GM12801 (cell line): ENCODE data around the gene NEDD4.

ENCODE experiments used
- TF ChIP-seq, protein P1 (sequence below): IDR thresholded peaks from one replicate; pipeline ENCODE4 v1.5.1; 2011; ENCODE audit warnings: control low read depth; ENCODE audit not compliant: insufficient read length; ENCODE audit errors: extremely low read depth

Gene NEDD4

DNA sequence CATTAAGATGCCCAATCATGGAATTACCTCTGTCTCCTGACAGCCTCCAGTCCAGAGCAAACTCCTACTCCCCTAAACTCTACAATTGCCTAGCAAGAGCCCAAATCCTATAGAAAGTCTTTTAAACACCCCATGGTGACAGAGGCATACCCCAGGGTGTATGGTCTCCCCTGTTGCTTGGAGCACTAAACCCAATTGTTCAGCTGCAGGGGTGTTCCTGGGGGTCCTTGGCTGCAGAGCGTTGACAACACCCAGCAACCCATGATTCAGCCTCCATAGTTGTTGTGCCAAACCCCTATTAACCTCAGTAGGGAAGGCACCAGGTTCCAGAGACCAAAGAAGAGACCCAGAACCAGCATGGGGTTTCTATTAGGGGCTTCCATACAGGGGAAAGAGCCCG is 41.8 kb upstream of the NEDD4 start:
- TF ChIP-seq, protein P1, sequence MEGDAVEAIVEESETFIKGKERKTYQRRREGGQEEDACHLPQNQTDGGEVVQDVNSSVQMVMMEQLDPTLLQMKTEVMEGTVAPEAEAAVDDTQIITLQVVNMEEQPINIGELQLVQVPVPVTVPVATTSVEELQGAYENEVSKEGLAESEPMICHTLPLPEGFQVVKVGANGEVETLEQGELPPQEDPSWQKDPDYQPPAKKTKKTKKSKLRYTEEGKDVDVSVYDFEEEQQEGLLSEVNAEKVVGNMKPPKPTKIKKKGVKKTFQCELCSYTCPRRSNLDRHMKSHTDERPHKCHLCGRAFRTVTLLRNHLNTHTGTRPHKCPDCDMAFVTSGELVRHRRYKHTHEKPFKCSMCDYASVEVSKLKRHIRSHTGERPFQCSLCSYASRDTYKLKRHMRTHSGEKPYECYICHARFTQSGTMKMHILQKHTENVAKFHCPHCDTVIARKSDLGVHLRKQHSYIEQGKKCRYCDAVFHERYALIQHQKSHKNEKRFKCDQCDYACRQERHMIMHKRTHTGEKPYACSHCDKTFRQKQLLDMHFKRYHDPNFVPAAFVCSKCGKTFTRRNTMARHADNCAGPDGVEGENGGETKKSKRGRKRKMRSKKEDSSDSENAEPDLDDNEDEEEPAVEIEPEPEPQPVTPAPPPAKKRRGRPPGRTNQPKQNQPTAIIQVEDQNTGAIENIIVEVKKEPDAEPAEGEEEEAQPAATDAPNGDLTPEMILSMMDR: no peak

DNA sequence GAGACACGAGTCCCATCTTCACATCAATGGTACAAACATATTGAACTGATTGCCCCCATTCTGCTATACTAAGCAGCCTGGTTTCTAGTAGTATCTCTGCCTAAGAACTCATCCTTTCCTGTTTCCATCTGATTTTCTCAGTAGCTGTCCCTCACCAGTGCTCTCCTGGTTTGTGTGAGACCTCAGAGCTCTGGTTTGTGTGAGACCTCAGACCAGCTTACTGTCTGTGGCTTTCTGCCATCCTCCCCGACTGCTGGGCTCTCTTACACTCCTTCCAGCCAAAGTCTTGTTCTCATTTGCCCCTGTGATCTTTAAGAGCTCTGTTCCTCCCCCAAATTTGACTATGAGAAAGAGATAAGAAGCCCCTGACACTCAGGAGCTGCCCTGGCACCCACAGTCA is 41.1 kb upstream of the NEDD4 start:
- TF ChIP-seq, protein P1: no peak

DNA sequence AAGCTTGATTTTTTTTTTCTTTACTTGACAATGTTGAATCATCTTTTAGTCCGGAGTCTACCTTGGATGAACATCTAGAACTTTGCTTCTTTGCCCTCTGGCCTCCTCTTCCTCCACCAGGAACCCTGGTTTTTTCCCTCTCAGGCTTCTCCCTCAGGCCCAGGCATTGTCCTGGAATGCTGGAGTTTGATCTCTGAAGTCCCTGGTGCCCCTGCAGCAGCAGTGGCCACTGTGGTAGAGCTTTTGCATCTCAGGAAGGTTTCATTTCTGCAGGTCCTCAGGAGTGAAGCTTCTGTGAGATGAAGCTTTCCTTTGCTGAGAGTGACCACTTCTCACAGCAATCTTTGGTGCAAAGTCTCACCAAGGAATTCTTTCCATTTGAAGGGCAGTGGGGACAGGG is 39.0 kb upstream of the NEDD4 start:
- TF ChIP-seq, protein P1: no peak

DNA sequence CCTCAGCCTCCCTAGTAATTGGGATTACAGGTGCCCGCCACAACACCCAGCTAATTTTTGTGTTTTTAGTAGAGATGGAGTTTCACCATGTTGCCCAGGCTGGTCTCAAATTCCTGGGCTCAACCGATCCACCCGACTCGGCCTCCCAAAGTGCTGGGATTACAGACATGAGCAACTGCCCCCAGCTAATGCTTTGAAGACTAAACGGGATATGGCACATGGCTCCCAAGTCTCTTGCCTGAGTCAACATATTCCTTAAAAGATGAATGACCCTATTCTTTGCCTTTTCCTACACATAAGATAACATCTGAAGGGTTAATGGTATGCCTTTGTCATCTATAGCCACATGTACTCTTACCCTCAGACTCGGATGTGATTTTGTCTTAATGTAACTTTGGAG is 38.4 kb upstream of the NEDD4 start:
- TF ChIP-seq, protein P1: no peak

DNA sequence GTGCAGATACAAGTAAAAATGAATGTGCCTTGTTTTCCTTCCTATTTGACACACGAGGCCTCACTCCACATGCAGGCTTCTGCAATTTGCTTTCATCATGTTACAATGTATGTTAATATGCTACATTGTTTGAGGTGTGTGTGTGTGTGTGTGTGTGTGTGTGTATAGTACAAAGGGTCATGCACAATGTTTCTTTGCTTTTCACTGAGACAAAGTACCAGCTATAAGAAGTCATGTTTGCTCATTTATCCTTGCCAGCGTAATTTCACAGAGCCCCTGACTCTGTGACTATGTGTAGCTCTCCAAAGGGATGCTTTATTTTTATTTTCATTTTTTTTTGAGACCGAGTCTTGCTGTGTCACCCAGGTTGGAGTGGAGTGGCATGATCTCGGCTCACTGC is 38.0 kb upstream of the NEDD4 start:
- TF ChIP-seq, protein P1: no peak

DNA sequence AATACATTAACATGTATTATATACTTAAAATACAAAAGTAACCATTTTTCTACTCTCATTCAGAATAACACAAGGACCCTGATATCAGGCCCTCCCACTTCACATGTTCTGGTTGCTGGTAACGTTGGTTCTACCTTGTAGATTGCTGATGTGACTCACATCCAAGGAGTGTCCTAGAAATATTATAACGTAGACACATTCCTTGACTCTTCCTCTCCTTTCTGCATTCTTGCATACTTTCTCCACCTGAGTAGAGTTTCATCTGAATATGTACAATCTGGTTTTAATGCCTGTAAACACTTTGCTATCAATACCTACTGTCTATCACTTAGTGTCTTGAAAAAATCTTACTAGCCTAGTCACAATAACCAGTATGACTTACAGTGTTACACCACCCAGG is 35.0 kb upstream of the NEDD4 start:
- TF ChIP-seq, protein P1: no peak

DNA sequence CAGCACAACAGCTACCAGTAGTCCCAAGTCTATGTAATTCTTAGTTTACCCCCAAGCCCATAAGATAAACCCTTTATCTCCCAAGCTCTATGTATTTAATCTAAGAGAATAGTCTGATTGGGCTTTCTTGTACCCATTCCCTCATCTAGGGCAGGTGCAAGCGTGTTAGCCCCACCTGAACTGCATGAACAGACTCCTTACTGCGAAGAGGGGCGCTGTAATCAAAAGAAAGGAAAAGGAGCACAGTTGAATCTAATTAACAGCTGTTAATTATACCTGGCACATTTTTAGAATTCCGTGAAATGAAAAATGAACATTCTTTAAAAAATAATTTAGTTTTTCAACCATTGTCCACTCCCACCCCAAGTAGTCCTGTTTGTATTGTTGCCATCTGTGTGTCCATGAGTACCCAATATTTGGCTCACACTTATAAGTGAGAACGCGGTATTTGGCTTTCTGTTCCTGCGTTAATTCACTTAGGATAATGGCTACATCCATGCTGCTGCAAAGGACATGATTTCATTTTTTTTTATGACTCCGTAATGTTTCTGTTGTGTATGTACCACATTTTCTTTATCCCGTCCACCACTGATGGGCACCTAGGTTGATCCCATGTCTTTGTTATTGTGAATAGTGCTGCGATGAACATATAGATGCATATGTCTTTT is 26.5 kb upstream of the NEDD4 start:
- TF ChIP-seq, protein P1: no peak
